ENCODE measurements around the gene LCN12.

LCN12 gene

GRCh38 chr9:136951541-136952320 lies at the start of gene LCN12:
TSS of gene LCN12 (plus strand) at chr9:136952273. CDS start at chr9:136952328, 55 bp downstream.
- no peak for FAIRE-seq

GRCh38 chr9:136903041-136903554 lies 49.0 kb upstream of the LCN12 start:
- peak; percentile 90 for FAIRE-seq

GRCh38 chr9:136906266-136906665 lies 45.8 kb upstream of the LCN12 start:
- no peak for FAIRE-seq

- FAIRE-seq: no peak
Observed at GRCh38 chr9:136907011-136907914, 44.8 kb upstream of the LCN12 start.

GRCh38 chr9:136910197-136910900 lies 41.7 kb upstream of the LCN12 start:
- no peak for FAIRE-seq

- FAIRE-seq: no peak
Observed at GRCh38 chr9:136910901-136911245, 41.2 kb upstream of the LCN12 start.

- FAIRE-seq: no peak
Observed at GRCh38 chr9:136913701-136914438, 38.2 kb upstream of the LCN12 start.

GRCh38 chr9:136915632-136916329 lies 36.3 kb upstream of the LCN12 start:
- FAIRE-seq: no peak

- FAIRE-seq: no peak
Observed at GRCh38 chr9:136916330-136917184, 35.5 kb upstream of the LCN12 start.

- no peak for FAIRE-seq
Observed at GRCh38 chr9:136917902-136918301, 34.2 kb upstream of the LCN12 start.

GRCh38 chr9:136920069-136920468 lies 32.0 kb upstream of the LCN12 start:
- FAIRE-seq: no peak

GRCh38 chr9:136920734-136921231 lies 31.3 kb upstream of the LCN12 start:
- no peak for FAIRE-seq

- no peak for FAIRE-seq
Observed at GRCh38 chr9:136921307-136921706, 30.8 kb upstream of the LCN12 start.

GRCh38 chr9:136921718-136922117 lies 30.4 kb upstream of the LCN12 start:
- FAIRE-seq: no peak

GRCh38 chr9:136922540-136922939 lies 29.5 kb upstream of the LCN12 start:
- FAIRE-seq: no peak

GRCh38 chr9:136923881-136924280 lies 28.2 kb upstream of the LCN12 start:
- FAIRE-seq: no peak

- FAIRE-seq: no peak
Observed at GRCh38 chr9:136925414-136926153, 26.5 kb upstream of the LCN12 start.

GRCh38 chr9:136926154-136926704 lies 25.8 kb upstream of the LCN12 start:
- FAIRE-seq: no peak

- FAIRE-seq: no peak
Observed at GRCh38 chr9:136926749-136927148, 25.3 kb upstream of the LCN12 start.
